ENCODE measurements around the gene ATG13.

GRCh38 chr11:46590740-46591605 is 26.4 kb upstream of the ATG13 start:
- no peak for TF ChIP-seq CTCF (IDR thresholded peaks at IDR 0.05)
- no peak for TF ChIP-seq POLR2A (IDR thresholded peaks at IDR 0.05)
